Activated CD8-positive, alpha-beta memory T cell treated with anti-CD3 and anti-CD28 coated beads, Interleukin-2, amount 10 ng/mL, durations not matched to agents 7 days and 5 days (primary cell): ENCODE results near the gene EMID1. TPM values are rescaled to one million over a fixed set of nuclear protein-coding genes. Genes with fewer than 3 reads are reported as not detected.
"Not testable (repeated sequence)": the region's sequence is repeated elsewhere in the genome, so short reads cannot be mapped to it uniquely, and the experiment has no call there.

Experiments used
- ATAC-seq: fragments of 150-1000 bp; cut with Tn5 transposase; one replicate; pipeline ENCODE4 v1.10.0; 2021; ENCODE audit warnings: moderate library complexity
- CTCF ChIA-PET: fragments of 350-600 bp; sonication (Branson Sonifier 250); formaldehyde crosslinking; loops from one replicate; lab custom pipeline; 2021; ENCODE audit warnings: antibody characterized with exemption; lab: Charles Lee
- DNase-seq: peaks from one replicate; pipeline ENCODE4 v3.0.0-alpha.2; 2020
- H3K27ac Mint-ChIP-seq: one replicate; pipeline ENCODE4 v1.8.0; 2021; ENCODE audit warnings: mild to moderate bottlenecking, mixed read lengths
- H3K27me3 Mint-ChIP-seq: one replicate; pipeline ENCODE4 v1.8.0; 2021; ENCODE audit warnings: mixed read lengths
- H3K36me3 Mint-ChIP-seq: one replicate; pipeline ENCODE4 v1.8.0; 2021; ENCODE audit warnings: mild to moderate bottlenecking, mixed read lengths
- H3K4me1 Mint-ChIP-seq: one replicate; pipeline ENCODE4 v1.8.0; 2021; ENCODE audit warnings: mixed read lengths
- H3K4me3 Mint-ChIP-seq: one replicate; pipeline ENCODE4 v1.8.0; 2021; ENCODE audit warnings: mild to moderate bottlenecking, moderate library complexity, mixed read lengths
- H3K9me3 Mint-ChIP-seq: one replicate; pipeline ENCODE4 v1.8.0; 2022; ENCODE audit warnings: low read depth, mixed read lengths
- total RNA-seq, 2 experiments: library from RNA; stranded (reverse); gene quantifications; one replicate each; pipeline ENCODE4 v1.2.3, GENCODE V29; 2021

EMID1 gene
- total RNA-seq, 2 experiments from 2014 or later, result 0.61 TPM; not detected in 1

DNA sequence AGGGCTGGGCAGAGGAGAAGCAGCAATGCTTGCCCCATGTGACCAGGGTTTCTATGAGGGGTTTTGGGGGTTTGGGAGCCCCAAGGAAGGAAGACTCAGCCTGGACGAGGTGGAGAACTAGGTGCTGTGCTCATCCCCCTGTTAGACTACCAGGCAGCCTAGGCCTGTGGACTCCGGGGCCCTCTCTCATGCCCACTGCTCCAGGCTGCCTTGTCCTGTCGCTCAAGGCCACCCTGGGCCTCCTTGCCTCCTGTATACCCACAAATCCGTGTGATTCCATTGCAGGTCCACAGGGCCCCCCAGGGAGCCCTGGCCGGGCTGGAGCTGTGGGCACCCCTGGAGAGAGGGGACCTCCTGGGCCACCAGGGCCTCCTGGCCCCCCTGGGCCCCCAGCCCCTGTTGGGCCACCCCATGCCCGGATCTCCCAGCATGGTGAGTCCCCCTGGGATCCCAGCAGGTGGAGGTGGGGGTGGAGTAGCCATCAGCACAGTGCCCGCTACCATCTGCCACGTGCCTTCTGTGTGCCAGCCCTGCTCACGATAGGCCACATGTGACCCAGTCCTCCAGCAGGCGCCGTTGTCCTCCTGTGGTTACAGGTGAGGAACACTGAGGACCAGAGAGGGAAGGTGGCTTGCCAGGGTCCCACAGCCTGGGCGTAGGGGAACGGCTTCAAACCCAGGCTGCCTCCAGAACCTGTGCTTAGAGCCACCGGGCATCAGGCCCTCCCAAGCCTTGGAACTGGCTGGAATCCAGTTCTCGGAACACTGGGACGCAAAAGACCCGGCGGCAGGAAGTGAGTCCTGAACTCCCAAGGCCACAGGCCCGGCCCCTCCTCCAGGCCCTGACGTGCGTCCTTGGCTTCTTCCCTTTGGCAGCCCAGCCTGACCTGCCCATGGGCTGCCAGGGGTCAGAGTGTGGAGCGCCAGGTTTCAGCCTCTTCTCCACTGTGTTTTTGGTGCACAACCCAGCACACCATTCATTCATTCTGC is 26.6 kb downstream of the EMID1 start:
- Mint-ChIP-seq H3K27me3 (no peaks in the 10 kb centered on the region), H3K36me3 (no peaks in the 10 kb centered on the region), H3K4me1 (no peaks in the 10 kb centered on the region), H3K9me3 (peaks cover 2% of the 10 kb centered on the region), H3K27ac (no peak overlapping the region), H3K4me3 (no peak overlapping the region)
- CTCF ChIA-PET, result interaction anchor here (4.8 kb wide), 1 partner anchor 13 kb away, joined by 26 read pairs; no protein-coding TSS in a partner anchor
- no peak for ATAC-seq
- no peak for DNase-seq

DNA sequence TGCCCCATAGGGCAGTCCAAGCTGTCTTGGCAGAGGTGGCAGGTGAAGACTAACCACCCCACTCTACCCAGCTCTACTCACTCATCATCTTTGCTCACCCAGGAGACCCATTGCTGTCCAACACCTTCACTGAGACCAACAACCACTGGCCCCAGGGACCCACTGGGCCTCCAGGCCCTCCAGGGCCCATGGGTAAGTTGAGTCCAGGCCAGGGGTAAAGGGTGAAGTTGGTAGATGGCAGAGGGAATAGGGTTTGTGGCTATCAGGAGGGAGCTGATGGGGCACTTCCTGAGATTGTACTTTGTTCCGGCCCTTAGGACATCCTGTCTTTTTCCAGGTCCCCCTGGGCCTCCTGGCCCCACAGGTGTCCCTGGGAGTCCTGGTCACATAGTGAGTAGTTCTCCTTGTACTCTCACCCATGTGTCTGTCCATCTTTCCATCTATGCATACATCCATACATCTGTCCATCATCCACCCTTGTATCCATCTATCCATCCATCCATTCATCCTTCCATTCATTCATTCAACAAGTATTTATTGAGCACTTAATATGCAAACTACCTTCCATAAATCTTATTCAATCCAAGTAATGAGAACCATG is 27.7 kb downstream of the EMID1 start:
- ATAC-seq, result no peak
- H3K36me3 Mint-ChIP-seq, result no peaks in the 10 kb centered on the region
- H3K4me1 Mint-ChIP-seq, result no peaks in the 10 kb centered on the region
- peaks cover 2% of the 10 kb centered on the region for H3K9me3 Mint-ChIP-seq
- no peaks in the 10 kb centered on the region for H3K27me3 Mint-ChIP-seq
- no peak for DNase-seq
- H3K27ac Mint-ChIP-seq, result no peak overlapping the region
- no peak overlapping the region for H3K4me3 Mint-ChIP-seq
- CTCF ChIA-PET, result interaction anchor here (4.8 kb wide), 1 partner anchor 12 kb away, joined by 26 read pairs; no protein-coding TSS in a partner anchor

DNA sequence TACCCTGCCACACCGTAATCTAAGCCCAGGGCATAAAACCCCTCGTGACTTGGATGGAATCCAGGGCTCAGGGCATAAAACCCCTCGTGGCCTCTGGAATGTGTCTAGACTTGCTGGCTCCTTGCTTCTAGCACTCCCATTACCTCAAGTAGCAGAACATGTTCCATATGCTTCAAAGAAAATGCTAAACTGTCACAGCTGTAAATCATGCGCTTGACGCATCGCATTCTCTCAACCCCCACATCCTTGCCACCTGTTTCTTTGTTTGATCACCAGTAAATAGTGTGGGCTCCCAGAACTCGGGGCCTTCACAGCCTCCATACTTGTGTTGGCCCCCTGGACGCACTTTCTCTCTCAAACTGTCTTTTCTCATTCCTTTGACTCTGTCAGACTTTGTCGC is 34.8 kb downstream of the EMID1 start:
- H3K4me3 Mint-ChIP-seq, H3K9me3 Mint-ChIP-seq, CTCF ChIA-PET, H3K36me3 Mint-ChIP-seq, H3K27ac Mint-ChIP-seq, H3K4me1 Mint-ChIP-seq, DNase-seq, ATAC-seq: not testable (repeated sequence)
- peaks cover 27% of the 10 kb centered on the region for H3K27me3 Mint-ChIP-seq

DNA sequence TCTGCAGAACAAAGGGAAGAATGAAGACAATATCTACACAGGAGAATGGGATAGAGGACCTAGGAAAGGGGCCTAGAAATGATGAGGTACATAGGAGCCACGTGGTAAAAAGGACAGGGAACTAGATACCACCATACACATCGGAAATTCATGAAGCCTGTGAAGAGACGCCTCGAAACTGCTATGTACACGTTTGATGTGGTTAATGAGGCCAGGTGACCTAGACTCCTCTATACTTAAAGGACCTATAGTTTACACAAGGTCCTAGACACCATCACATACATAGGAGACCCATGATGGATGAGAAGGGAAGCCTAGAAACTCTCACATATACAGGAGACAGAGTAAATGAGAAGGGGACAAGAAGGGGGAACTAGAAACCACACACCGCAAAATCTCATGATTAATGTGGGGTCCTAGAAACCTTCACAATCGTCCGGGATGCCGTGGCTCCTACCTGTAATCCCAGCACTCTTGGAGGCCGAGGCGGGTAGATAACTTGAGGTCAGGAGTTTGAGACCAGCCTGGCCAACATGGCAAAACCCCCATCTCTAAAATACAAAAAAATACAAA is 38.3 kb downstream of the EMID1 start:
- Mint-ChIP-seq H3K4me1 (no peaks in the 10 kb centered on the region), H3K27ac (no peak overlapping the region), H3K9me3 (peaks cover 4% of the 10 kb centered on the region), H3K27me3 (peaks cover 30% of the 10 kb centered on the region), H3K4me3 (no peak overlapping the region), H3K36me3 (peaks cover 3% of the 10 kb centered on the region)
- no peak for ATAC-seq
- CTCF ChIA-PET, result interaction anchor here (0.8 to 2.5 kb wide), 8 partner anchors 21 to 643 kb away, joined by 3 to 43 read pairs (median 4); partner anchors contain the start of gene EMID1
- DNase-seq, result no peak

DNA sequence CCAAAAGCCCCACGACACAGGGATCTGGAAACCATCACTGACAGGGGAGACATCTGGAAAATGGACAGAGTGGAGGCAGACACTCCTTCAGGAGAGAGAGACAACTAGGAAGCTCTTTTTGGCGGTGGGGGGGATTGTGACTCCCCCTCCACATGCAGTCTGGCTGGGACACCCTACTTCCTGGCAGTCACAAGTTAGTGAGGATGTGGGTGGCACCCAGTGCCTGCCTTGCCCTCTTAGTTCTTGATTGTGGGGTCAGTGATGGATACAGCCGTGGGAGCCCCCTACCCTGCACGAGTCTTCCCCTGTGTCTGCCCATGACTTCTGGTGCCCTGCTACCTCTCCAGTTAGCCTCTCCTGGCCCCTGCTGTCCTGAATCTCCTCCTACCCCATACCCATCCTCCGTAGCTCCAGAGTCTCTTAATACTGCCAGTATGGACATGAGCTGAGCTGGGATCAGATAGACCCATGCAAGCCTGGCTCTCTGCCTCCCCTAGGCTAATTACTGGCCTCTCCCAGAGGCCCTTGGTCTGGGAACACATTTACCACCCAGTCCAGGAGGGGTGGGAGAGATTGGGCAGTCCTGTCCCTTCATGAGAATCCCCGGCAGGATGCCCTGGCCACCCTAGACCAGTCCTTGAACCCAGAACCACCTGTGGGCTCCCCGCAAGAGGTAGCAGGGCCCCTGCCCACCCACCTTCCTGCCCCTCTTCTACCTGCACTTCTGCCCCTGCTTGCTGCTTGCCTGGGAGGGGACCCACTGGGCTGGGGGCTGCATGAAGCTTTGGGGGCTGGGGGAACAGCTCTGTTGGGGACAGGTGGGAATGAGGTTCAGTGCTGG is 39.3 kb downstream of the EMID1 start:
- no peak overlapping the region for H3K27ac Mint-ChIP-seq
- H3K9me3 Mint-ChIP-seq, result peaks cover 1% of the 10 kb centered on the region
- H3K4me3 Mint-ChIP-seq, result no peak overlapping the region
- no peaks in the 10 kb centered on the region for H3K36me3 Mint-ChIP-seq
- DNase-seq (no peak), ATAC-seq (peak; percentile 12)
- CTCF ChIA-PET, result interaction anchor here (0.6 to 2.5 kb wide), 49 partner anchors 9 to 689 kb away, joined by 3 to 43 read pairs (median 4); partner anchors contain the start of genes EMID1, KREMEN1 and RHBDD3
- H3K27me3 Mint-ChIP-seq, result peaks cover 24% of the 10 kb centered on the region
- H3K4me1 Mint-ChIP-seq, result no peaks in the 10 kb centered on the region

DNA sequence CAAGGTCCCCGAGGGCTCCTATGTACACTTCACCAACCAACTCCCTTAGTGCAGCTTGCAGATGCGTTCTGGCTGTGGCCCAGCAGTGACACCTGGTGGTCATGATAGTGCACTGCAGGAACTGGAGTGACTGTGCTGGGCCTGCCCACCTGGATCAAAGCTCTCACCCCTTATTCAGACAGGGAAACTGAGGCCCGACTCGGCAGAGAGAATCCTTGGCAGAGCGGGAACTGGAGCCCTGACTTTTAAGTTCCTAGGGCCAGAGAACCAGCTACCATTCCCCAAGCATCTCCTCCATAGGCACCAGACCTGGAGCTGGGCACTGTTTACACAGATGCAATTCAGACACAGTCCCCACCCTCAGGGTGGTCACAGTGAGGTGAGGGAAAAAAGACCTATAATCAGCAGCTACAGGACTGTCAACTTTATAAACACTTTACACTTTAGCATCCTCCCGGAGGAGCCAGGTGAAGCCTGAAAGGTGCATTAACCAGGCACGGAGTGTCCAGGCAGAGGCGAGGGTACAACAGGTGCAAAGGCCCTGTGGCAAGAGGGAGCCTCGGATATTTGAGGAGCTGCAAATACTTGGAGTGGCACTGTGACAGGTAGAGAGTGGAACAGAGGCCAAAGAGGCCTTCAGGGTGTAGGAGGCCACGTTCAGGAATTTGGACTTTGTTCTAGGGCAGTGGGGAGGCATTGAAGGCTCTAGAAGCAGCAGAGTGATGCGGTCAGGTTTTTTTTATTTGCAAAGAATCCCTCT is 40.1 kb downstream of the EMID1 start:
- DNase-seq, result peak; percentile 80
- CTCF ChIA-PET, result interaction anchor here (0.6 to 2.5 kb wide), 57 partner anchors 8 to 689 kb away, joined by 3 to 43 read pairs (median 4); partner anchors contain the start of genes EMID1, KREMEN1 and RHBDD3
- ATAC-seq, result peak; percentile 89
- Mint-ChIP-seq H3K36me3 (no peaks in the 10 kb centered on the region), H3K4me1 (no peaks in the 10 kb centered on the region), H3K27ac (no peak overlapping the region), H3K27me3 (peaks cover 19% of the 10 kb centered on the region), H3K4me3 (no peak overlapping the region), H3K9me3 (peaks cover 1% of the 10 kb centered on the region)

DNA sequence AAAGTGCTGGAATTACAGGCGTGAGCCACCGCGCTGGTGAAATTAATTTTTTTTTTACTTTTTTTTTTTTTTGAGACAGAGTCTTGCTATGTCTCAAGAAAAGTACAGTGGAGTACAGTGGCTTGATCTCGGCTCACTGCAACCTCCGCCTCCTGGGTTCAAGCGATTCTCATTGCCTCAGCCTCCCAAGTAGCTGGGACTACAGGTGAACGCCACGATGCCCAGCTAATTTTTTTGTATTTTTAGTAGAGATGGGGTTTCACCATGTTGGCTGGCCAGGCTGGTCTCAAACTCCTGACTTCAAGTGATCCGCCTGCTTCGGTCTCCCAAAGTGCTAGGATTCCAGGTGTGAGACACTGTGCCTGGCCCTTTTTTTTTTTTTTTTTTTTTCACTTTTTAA is 42.2 kb downstream of the EMID1 start:
- not testable (repeated sequence) for H3K36me3 Mint-ChIP-seq, DNase-seq, H3K4me3 Mint-ChIP-seq, H3K27ac Mint-ChIP-seq, H3K4me1 Mint-ChIP-seq, ATAC-seq, H3K9me3 Mint-ChIP-seq
- H3K27me3 Mint-ChIP-seq, result peaks cover 16% of the 10 kb centered on the region
- CTCF ChIA-PET, result interaction anchor here (0.6 to 4.3 kb wide), 5 partner anchors 58 to 350 kb away, joined by 3 to 16 read pairs (median 3); no protein-coding TSS in a partner anchor

DNA sequence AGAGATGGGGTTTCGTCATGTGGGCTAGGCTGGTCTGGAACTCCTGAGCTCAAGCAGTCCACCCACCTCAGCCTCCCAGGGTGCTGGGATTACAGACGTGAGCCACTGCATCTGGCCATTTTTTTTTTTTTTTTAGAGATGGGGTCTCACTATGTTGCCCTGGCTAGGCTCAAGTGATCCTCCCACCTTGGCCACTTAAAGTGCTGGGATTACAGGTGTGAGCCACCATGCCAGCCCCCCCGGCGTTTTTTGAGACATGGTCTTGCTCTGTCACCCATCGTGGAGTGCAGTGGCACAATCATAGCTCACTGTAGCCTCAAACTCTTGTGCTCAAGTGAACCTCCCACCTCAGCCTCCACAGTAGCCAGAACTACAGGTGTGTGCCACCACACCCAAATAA is 45.6 kb downstream of the EMID1 start:
- H3K9me3 Mint-ChIP-seq, result no peaks in the 10 kb centered on the region
- H3K4me1 Mint-ChIP-seq, result peaks cover 8% of the 10 kb centered on the region
- CTCF ChIA-PET, result interaction anchor here (1.6 kb wide), 1 partner anchor 10 kb away, joined by 4 read pairs; no protein-coding TSS in a partner anchor
- no peak overlapping the region for H3K4me3 Mint-ChIP-seq
- peaks cover 4% of the 10 kb centered on the region for H3K27me3 Mint-ChIP-seq
- no peak overlapping the region for H3K27ac Mint-ChIP-seq
- no peaks in the 10 kb centered on the region for H3K36me3 Mint-ChIP-seq
- ATAC-seq (no peak), DNase-seq (peak; percentile 21)

DNA sequence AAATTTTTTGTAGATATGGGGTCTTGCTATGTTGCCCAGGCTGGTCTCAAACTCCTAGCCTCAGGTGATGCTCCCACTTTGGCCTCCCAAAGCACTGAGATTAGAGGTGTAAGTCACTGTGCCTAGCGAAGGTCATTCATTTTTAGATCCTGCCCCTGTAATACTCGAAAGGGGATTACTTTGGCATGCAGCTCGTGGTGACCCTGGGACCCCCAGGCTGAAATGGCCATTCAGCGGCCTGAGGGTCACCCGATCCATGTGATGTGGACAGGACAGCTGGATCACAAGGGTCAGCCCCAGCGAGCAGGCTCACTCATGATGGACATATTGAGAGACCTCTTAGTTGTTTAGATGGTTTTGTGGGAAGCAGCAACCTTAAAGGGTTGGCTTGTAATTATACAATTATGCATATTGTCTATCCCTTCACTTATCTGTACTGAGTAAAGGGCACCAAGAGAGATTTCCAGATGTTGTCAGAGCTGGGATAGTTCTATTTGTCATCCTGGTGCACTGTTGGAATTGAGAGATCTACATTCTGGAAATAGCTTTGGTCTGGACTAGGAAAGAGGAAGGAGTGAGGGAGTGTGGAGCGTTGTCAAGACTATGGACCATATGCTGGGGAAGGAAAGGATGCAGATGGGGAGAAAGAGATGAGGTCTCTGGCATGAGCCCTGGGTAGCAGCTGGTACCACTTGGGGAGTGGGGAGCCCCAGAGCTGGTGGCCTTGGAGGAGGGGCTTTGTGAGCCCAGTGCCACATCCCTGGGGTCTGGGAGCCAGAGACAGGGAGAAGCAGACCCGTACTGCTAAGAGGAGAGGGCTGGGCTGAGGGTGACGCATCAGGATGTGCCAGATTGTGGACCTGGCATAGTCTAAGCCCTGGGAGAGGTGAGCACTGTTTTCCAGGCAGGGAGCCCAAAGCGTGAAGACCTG is 46.5 kb downstream of the EMID1 start:
- Mint-ChIP-seq H3K4me1 (peaks cover 8% of the 10 kb centered on the region), H3K9me3 (no peaks in the 10 kb centered on the region), H3K4me3 (no peak overlapping the region), H3K27me3 (peaks cover 3% of the 10 kb centered on the region), H3K27ac (no peak overlapping the region), H3K36me3 (no peaks in the 10 kb centered on the region)
- ATAC-seq (no peak), DNase-seq (no peak)
- CTCF ChIA-PET, result interaction anchor here (1.6 kb wide), 1 partner anchor 9 kb away, joined by 4 read pairs; no protein-coding TSS in a partner anchor

DNA sequence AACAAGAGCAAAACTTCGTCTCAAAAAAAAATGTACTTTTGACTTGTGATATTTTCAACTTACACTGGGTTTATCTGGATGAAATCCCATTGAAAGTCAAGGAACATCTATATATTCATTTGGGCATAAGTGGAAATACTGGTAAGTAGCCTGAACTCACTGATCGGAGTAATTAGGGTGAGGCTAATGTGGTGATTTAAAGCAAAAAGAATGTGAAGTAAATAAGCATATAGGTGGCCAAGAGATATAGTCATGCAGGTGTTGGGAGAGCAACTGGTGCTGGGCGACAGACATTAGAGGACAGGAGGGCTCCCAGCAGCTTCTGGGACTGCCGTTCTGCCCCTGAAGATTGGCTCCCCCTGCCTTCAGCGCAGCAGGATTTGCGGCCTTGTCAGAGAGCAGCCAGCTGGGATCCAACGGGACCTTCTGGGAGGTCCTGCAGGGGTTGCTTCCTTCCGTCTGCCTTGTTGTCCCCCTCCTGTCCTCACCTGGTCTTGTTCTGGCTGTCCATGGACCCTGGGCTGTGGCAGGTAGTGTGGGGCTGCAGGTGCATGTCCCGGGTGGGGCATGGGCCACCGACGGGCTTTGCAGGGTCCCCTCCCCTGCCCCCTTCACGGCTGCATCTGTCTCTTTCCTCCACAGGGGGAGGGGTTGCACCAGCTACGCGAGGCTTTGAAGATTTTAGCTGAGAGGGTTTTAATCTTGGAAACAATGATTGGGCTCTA is 48.0 kb downstream of the EMID1 start:
- CTCF ChIA-PET, result interaction anchor here (1.1 kb wide), 1 partner anchor 8 kb away, joined by 7 read pairs; no protein-coding TSS in a partner anchor
- Mint-ChIP-seq H3K27ac (no peak overlapping the region), H3K4me1 (peaks cover 10% of the 10 kb centered on the region)

More for the DNA sequence above, 48.0 kb downstream of the EMID1 start:
- ATAC-seq (no peak), DNase-seq (no peak)
- Mint-ChIP-seq H3K9me3 (no peaks in the 10 kb centered on the region), H3K4me3 (no peak overlapping the region), H3K36me3 (no peaks in the 10 kb centered on the region), H3K27me3 (peaks cover 2% of the 10 kb centered on the region)
